ENCODE results near the gene CTSH.
"Not testable (repeated sequence)": the region's sequence is repeated elsewhere in the genome, so short reads cannot be mapped to it uniquely, and the experiment has no call there.

- not testable (repeated sequence) for TF ChIP-seq POLR2A, EP300 (IDR thresholded peaks at IDR 0.05)
- TF ChIP-seq, protein P1, sequence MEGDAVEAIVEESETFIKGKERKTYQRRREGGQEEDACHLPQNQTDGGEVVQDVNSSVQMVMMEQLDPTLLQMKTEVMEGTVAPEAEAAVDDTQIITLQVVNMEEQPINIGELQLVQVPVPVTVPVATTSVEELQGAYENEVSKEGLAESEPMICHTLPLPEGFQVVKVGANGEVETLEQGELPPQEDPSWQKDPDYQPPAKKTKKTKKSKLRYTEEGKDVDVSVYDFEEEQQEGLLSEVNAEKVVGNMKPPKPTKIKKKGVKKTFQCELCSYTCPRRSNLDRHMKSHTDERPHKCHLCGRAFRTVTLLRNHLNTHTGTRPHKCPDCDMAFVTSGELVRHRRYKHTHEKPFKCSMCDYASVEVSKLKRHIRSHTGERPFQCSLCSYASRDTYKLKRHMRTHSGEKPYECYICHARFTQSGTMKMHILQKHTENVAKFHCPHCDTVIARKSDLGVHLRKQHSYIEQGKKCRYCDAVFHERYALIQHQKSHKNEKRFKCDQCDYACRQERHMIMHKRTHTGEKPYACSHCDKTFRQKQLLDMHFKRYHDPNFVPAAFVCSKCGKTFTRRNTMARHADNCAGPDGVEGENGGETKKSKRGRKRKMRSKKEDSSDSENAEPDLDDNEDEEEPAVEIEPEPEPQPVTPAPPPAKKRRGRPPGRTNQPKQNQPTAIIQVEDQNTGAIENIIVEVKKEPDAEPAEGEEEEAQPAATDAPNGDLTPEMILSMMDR (IDR thresholded peaks at IDR 0.05) = not testable (repeated sequence)
Observed at GRCh38 chr15:78928176-78928575, 16.7 kb downstream of the CTSH start.

All from gastroesophageal sphincter (tissue), 3 donors.